HepG2 (cell line): ENCODE data around the gene GJA3. TPM values are rescaled to one million over a fixed set of nuclear protein-coding genes. Genes with fewer than 3 reads are reported as not detected.

Experiments
- ATAC-seq: fragments of 200-7000 bp; cut with Tn5 transposase; 3 replicates; pipeline ENCODE4 v1.9.1; 2020; ENCODE audit warnings: mild to moderate bottlenecking, moderate library complexity
- BruUV-seq: library from RNA; stranded (reverse); fragments of 400-500 nt; replicated peaks from 2 replicates; lab custom pipeline; 2021; lab: Mats Ljungman, UMichigan
- CTCF ChIA-PET: fragments of 300-600 bp; formaldehyde crosslinking; extraction: SDS; loops from one replicate; lab custom pipeline; 2021; ENCODE audit warnings: low total read pairs, inconsistent platforms, low intra/inter-chr PET ratio; lab: Yijun Ruan, JAX
- POLR2A ChIA-PET: fragments of 350-600 bp; sonication (Branson Sonifier 250); formaldehyde crosslinking; loops from one replicate; lab custom pipeline; 2020; ENCODE audit warnings: antibody characterized with exemption, inconsistent platforms; lab: Yijun Ruan, JAX
- DNase-seq: peaks from one replicate; pipeline ENCODE4 v3.0.0-alpha.2; 2015; ENCODE audit warnings: low spot score
- FAIRE-seq: peaks from 3 replicates; lab custom pipeline; 2011; peaks lifted over from hg19 to GRCh38; lab: Jason Lieb, UNC
- H2AFZ ChIP-seq: one replicate; pipeline ENCODE4 v1.6.1; 2011; ENCODE audit warnings: low read length, inconsistent platforms
- H3K27ac ChIP-seq: fragments of 300-600 bp; 3 replicates; pipeline ENCODE4 v1.8.0; 2011; ENCODE audit warnings: mixed run types, mild to moderate bottlenecking, mixed read lengths, low read length, inconsistent platforms; ENCODE audit not compliant: insufficient read depth; ENCODE audit errors: extremely low read length
- H3K27me3 ChIP-seq, 2 experiments: fragments of 200-600 bp in 1 of 2; 2 replicates in 1 of 2; 3 replicates in 1 of 2; pipeline versions ENCODE4 v1.6.0 to v1.8.0; 2011; ENCODE audit warnings: low read length in 2 of 2, mild to moderate bottlenecking in 2 of 2, moderate library complexity in 2 of 2, inconsistent platforms in 1 of 2; ENCODE audit not compliant: insufficient read depth in 2 of 2, control insufficient read depth in 1 of 2
- H3K36me3 ChIP-seq, 2 experiments: fragments of 200-600 bp in 1 of 2; replicated peaks in 1 of 2; 2 replicates in 1 of 2; 3 replicates in 1 of 2; pipeline versions ENCODE4 v1.5.1 to v1.8.0; 2011; ENCODE audit warnings: low read length in 2 of 2, inconsistent platforms in 1 of 2; ENCODE audit not compliant: insufficient read depth in 2 of 2, control insufficient read depth in 1 of 2
- H3K4me1 ChIP-seq: 2 replicates; pipeline ENCODE4 v1.5.1; 2012; ENCODE audit warnings: low read length, inconsistent platforms; ENCODE audit not compliant: insufficient read depth
- H3K4me2 ChIP-seq: 2 replicates; pipeline ENCODE4 v1.6.0; 2011; ENCODE audit warnings: low read depth, low read length, inconsistent platforms
- H3K4me3 ChIP-seq, 3 experiments: fragments of 200-600 bp in 1 of 3; sonication (generic), shearing (Covaris generic) in 1 of 3; replicated peaks in 1 of 3; 2 replicates each; pipeline ENCODE4 v1.5.1; 2011 to 2016; ENCODE audit warnings: low read length in 3 of 3, inconsistent platforms in 2 of 3, low read depth in 2 of 3, mild to moderate bottlenecking in 2 of 3, control low read depth in 1 of 3, mixed read lengths in 1 of 3; ENCODE audit not compliant: insufficient read depth in 1 of 3
- H3K79me2 ChIP-seq: one replicate; pipeline ENCODE4 v1.6.1; 2011; ENCODE audit warnings: low read length, inconsistent platforms; ENCODE audit not compliant: insufficient read depth
- H3K9ac ChIP-seq: 2 replicates; pipeline ENCODE4 v1.6.0; 2011; ENCODE audit warnings: mild to moderate bottlenecking, low read depth, low read length, inconsistent platforms; ENCODE audit not compliant: insufficient read depth
- H3K9me3 ChIP-seq: 2 replicates; pipeline ENCODE4 v1.5.1; 2012; ENCODE audit warnings: mild to moderate bottlenecking, low read length
- H4K20me1 ChIP-seq: 2 replicates; pipeline ENCODE4 v1.6.0; 2011; ENCODE audit warnings: inconsistent platforms, mild to moderate bottlenecking, low read length, moderate library complexity; ENCODE audit not compliant: insufficient read depth
- ARID5B ChIP-seq: IDR thresholded peaks from 2 replicates; pipeline ENCODE4 v1.4.0; 2020; ENCODE audit warnings: mild to moderate bottlenecking, missing genetic modification reagents
- FIP1L1 ChIP-seq: fragments of 200-400 bp; formaldehyde crosslinking; IDR thresholded peaks from 2 replicates; pipeline ENCODE4 v1.6.1; 2018; ENCODE audit warnings: low read depth, mild to moderate bottlenecking, low read length, moderate library complexity, borderline replicate concordance; ENCODE audit not compliant: insufficient read depth
- HNRNPH1 ChIP-seq: fragments of 200-400 bp; formaldehyde crosslinking; optimal IDR thresholded peaks from 2 replicates; pipeline ENCODE3; 2017; ENCODE audit warnings: mild to moderate bottlenecking, low read depth, low read length
- ZSCAN30 ChIP-seq: sonication (generic); formaldehyde crosslinking; IDR thresholded peaks from 2 replicates; pipeline ENCODE4 v1.5.0; 2020; ENCODE audit warnings: mild to moderate bottlenecking, missing genetic modification reagents
- WGBS: methylation state at CpG from one replicate; pipeline ENCODE4 v1.1.6; 2017; ENCODE audit warnings: low lambda C conversion rate; 5-methylcytosine and 5-hydroxymethylcytosine counted together
- in situ Hi-C: cut with HindIII; loops from 2 replicates; pipeline ENCODE4 v1.10.0; 2017; ENCODE audit warnings: low pct_unique_long_range_greater_than_20kb; ENCODE audit not compliant: extremely low pct_ligation_motif_present
- intact Hi-C: fragments of 100-400 bp; cut with micrococcal nuclease; formaldehyde crosslinking; loops from one replicate; pipeline ENCODE4 v1.10.0; 2022; ENCODE audit not compliant: unreplicated experiment
- polyA plus RNA-seq, 8 experiments: library from polyadenylated mRNA; depleted of rRNA in 3 of 8; stranded (reverse) in 7 of 8; unstranded in 1 of 8; fragments of >200 nt; fragmentation: Illumina TruSeq in 4 of 8; extraction: Trizol in 4 of 8; gene quantifications; 2 replicates each; pipeline versions ENCODE4 v1.2.1 to v1.2.3, GENCODE V29; 2011 to 2016; ENCODE audit warnings: low read depth in 4 of 8, missing spikeins in 1 of 8, mixed read lengths in 1 of 8; ENCODE audit not compliant: insufficient read depth in 1 of 8
- total RNA-seq, 5 experiments: library from RNA; depleted of rRNA; stranded (reverse); fragments of >200 nt; fragmentation: Illumina TruSeq; extraction: Trizol; gene quantifications; 2 replicates each; pipeline ENCODE4 v1.2.3, GENCODE V29; 2016; ENCODE audit warnings: low read depth in 1 of 5
- TF ChIP-seq, protein P1 (sequence below): sonication (generic); formaldehyde crosslinking; IDR thresholded peaks from 2 replicates; pipeline ENCODE4 v1.5.0; 2020; ENCODE audit warnings: mild to moderate bottlenecking, missing genetic modification reagents, borderline replicate concordance

GJA3 gene
- total and polyA plus RNA-seq, 2 of the 13 experiments (the other 11 are each of a cell fraction or from before 2014, with no cell fraction given), result 0.04 TPM

GRCh38 chr13:20186771-20187170, 25.9 kb upstream of the GJA3 start:
- BruUV-seq, result no TSS peak
- Histone ChIP-seq H2AFZ (no peak overlapping the region), H3K27me3 (peaks cover 3 to 40% of the 10 kb centered on the region in 2 experiments), H4K20me1 (no peaks in the 10 kb centered on the region), H3K9me3 (no peaks in the 10 kb centered on the region), H3K79me2 (no peaks in the 10 kb centered on the region), H3K4me1 (peaks cover 31% of the 10 kb centered on the region), H3K27ac (no peak overlapping the region), H3K4me3 (no peak overlapping the region)
- DNase-seq (no peak), FAIRE-seq (no peak), ATAC-seq (no peak)
- WGBS, result 19% methylated on average over 5 of the region's 6 CpGs
- POLR2A ChIA-PET, result no interaction called here
- TF ChIP-seq ZSCAN30 (CRISPR knock-in tag), result no peak
- TF ChIP-seq HNRNPH1, result no peak
- TF ChIP-seq FIP1L1, result no peak
- TF ChIP-seq, protein P1, sequence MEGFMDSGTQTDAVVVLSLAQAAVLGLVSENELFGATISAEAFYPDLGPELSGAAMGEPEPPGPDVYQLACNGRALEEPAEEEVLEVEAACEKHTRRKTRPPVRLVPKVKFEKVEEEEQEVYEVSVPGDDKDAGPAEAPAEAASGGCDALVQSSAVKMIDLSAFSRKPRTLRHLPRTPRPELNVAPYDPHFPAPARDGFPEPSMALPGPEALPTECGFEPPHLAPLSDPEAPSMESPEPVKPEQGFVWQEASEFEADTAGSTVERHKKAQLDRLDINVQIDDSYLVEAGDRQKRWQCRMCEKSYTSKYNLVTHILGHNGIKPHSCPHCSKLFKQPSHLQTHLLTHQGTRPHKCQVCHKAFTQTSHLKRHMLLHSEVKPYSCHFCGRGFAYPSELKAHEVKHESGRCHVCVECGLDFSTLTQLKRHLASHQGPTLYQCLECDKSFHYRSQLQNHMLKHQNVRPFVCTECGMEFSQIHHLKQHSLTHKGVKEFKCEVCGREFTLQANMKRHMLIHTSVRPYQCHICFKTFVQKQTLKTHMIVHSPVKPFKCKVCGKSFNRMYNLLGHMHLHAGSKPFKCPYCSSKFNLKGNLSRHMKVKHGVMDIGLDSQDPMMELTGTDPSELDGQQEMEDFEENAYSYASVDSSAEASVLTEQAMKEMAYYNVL (CRISPR knock-in tag), result no peak
- TF ChIP-seq ARID5B (CRISPR knock-in tag), result no peak
- TF ChIP-seq, all 625 proteins: peak for 0
- intact Hi-C loops (no loop called here), in situ Hi-C loops (loop anchor here (10.0 kb wide), 1 partner anchor 738 kb away; no protein-coding TSS in a partner anchor)
- CTCF ChIA-PET, result no interaction called here
- H3K4me2 ChIP-seq, result no peak overlapping the region
- H3K36me3 ChIP-seq, result no peaks in the 10 kb centered on the region
- no peak overlapping the region for H3K9ac ChIP-seq
